COLO668 (cell line): ENCODE measurements around the gene GIPC2.

ENCODE experiments used
- DNase-seq: peaks from one replicate; lab custom pipeline; 2025; ENCODE audit not compliant: unreplicated experiment; lab: John Stamatoyannopoulos, UW

GIPC2 gene

GRCh38 chr1:78143152-78143551, 97.4 kb downstream of the GIPC2 start:
- DNase-seq = no peak

GRCh38 chr1:78143673-78144072, 97.9 kb downstream of the GIPC2 start:
- DNase-seq = no peak

GRCh38 chr1:78145105-78145580, 99.4 kb downstream of the GIPC2 start:
- peak; percentile 64 for DNase-seq

DNA sequence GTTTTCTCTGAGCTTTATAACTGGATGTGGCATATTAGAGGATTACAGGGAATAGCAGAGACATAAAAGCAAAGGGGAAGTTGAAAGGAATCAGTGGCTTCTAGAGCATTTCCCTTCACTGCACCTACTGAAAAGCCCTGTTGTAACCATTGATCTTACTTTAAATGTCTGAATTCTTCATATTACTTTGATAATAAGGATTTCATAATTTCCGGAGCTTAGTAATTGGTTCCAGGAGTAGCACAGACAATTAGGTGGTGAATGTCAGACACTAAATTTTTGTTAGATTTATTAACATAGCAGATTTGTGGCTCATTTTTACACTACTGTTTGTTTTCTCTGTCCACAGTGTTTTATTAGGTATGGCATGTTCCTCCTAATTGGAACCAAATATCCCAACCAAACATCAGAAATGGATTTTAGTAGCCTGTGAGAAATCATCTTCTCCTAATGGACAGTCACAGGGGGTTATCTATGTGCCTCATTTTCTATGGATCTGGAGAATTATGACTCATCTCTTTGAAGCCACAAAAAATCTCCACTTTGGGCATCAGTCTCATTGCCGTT, 100.5 kb downstream of the GIPC2 start:
- no peak for DNase-seq

- DNase-seq = no peak
These were observed 101.3 kb downstream of the GIPC2 start for GRCh38 chr1:78147031-78147430.

- DNase-seq = no peak
These were observed 107.4 kb downstream of the GIPC2 start for GRCh38 chr1:78153092-78153736.

DNA sequence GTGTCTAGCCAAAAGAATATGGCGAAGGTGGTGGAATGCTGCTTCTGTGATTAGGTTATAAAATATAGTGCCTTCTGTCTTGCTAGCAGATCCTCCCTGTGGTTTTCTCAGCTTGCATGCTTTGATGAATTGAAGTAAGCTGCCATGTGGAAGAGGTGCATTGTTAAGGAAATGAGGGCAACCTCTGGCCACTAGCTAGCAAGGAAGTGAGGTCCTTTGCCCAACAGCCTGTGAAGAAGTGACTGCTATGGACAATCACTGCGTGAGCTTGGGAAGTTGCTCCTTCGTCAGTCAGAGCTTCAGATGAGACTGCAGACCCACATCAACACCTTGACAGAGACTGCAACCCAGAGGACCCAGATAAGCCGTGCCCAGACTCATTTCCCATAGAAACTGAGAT, 109.4 kb downstream of the GIPC2 start:
- no peak for DNase-seq

DNA sequence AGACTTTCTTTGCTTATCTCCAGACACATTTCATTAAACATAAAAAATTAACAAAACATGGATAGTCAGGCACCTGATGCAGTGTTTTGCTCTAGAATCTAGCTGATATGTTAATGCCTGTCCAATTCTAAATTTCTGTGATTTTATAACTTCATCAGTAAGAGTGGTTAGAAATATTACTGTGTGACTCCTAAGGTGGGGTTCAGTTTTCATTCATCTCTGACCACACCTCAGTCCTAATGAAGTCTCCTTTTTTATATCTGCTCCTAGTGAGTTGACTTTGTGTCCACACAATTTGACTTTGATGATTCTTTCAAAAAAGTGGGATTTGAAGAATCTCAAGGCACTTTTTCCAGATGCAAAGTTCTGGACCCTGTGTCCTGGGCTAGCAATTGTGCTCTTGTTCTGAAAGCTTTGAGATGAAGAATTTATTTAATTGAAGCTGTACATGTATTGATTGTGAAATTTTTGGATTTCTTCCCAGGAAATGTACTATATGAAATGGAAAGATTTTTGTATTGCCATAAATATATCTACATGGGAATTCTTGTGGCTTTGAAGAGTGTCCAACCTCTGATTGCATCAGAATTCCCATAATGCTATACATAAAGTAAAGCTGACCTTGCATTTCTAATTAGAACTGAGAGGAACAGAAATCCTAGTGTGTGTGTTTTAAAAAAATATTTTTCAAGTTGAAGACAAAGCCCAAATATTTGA, 111.2 kb downstream of the GIPC2 start:
- no peak for DNase-seq

DNA sequence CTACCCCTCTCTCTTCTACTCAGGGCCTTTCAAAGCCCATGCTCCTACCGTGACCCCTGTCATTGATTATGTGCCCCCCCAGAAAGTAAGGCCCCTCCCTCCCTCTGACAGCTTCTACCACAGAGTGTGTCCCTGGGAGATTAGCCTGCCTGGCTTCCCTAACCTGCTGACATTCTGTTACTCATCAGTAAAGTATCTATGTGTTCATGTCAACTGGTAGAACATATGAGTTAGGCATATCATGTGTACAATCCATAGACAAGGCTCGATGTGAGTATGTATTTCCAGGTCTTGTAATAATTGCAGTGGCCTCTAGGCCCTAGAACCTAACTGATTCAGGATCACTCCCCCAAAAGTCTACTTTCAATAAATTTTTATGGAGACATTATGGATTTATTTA, 120.0 kb downstream of the GIPC2 start:
- no peak for DNase-seq

GRCh38 chr1:78168306-78168705, 122.5 kb downstream of the GIPC2 start:
- DNase-seq = no peak

- no peak for DNase-seq
These were observed 125.1 kb downstream of the GIPC2 start for GRCh38 chr1:78170859-78171258.

- no peak for DNase-seq
These were observed 126.2 kb downstream of the GIPC2 start for GRCh38 chr1:78171736-78172590.

GRCh38 chr1:78176448-78176847, 130.7 kb downstream of the GIPC2 start:
- peak; percentile 65 for DNase-seq

- DNase-seq = no peak
These were observed 132.0 kb downstream of the GIPC2 start for GRCh38 chr1:78177708-78178270.

GRCh38 chr1:78178816-78179215, 133.1 kb downstream of the GIPC2 start:
- no peak for DNase-seq

GRCh38 chr1:78184460-78185072, 138.8 kb downstream of the GIPC2 start:
- DNase-seq = no peak
